HAP-1 (cell line): ENCODE measurements around the gene PRICKLE2.

Experiments used
- DNase-seq, 2 experiments: peaks; one replicate each; pipeline ENCODE4 v3.0.0-alpha.2; 2016 to 2020; ENCODE audit warnings: low spot score in 2 of 2
- H3K27me3 ChIP-seq: fragments of 250-450 bp; sonication (Bioruptor Pico); 2 replicates; pipeline ENCODE4 v1.5.1; 2020; ENCODE audit warnings: low read depth, mild to moderate bottlenecking, moderate library complexity
- H3K36me3 ChIP-seq: fragments of 250-450 bp; sonication (Bioruptor Pico); replicated peaks from 2 replicates; pipeline ENCODE4 v1.5.1; 2020; ENCODE audit warnings: mild to moderate bottlenecking
- H3K4me1 ChIP-seq: fragments of 250-450 bp; sonication (Bioruptor Pico); 2 replicates; pipeline ENCODE4 v1.5.1; 2020; ENCODE audit warnings: mild to moderate bottlenecking
- H3K4me3 ChIP-seq: fragments of 250-450 bp; sonication (Bioruptor Pico); 2 replicates; pipeline ENCODE4 v1.5.1; 2020; ENCODE audit warnings: mild to moderate bottlenecking, moderate library complexity
- H3K9me3 ChIP-seq: fragments of 250-450 bp; sonication (Bioruptor Pico); 2 replicates; pipeline ENCODE4 v1.5.1; 2020; ENCODE audit warnings: mild to moderate bottlenecking, moderate library complexity
- in situ Hi-C: fragments of 300-500 bp; cut with MboI; formaldehyde crosslinking; loops from 3 replicates; pipeline ENCODE4 v1.14.3; 2020; ENCODE audit warnings: low sequenced_read_pairs, inconsistent platforms, mixed read lengths

The PRICKLE2 gene

GRCh38 chr3:64086479-64087252, 138.6 kb downstream of the PRICKLE2 start:
- H3K4me1 ChIP-seq = peaks cover 6% of the 10 kb centered on the region; the same call in 1 of the 2 replicates
- no peaks in the 10 kb centered on the region for H3K9me3 ChIP-seq
- DNase-seq = peak; percentile 36 to 52
- H3K27me3 ChIP-seq = no peaks in the 10 kb centered on the region
- no peaks in the 10 kb centered on the region for H3K36me3 ChIP-seq
- H3K4me3 ChIP-seq = no peak overlapping the region
- in situ Hi-C loops = no loop called here

DNA sequence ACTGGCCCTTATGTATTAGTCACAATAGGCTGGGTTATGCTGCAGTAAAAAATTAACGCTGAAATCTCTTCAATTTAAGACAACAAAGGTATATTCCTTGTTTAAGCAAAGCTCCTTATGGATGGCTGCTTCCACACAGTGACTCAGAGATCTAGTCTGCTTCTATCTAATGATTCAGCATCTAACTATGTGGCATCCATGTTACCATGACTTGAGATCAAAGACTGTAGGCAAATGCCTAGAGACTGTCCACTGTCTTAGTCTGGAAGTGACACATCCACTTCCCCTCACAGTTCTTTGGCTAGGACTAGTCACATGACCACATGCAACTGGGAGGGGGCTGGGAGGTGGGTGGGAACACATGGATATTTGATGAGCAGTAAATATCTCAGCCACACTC, 140.6 kb downstream of the PRICKLE2 start:
- Histone ChIP-seq H3K9me3 (no peaks in the 10 kb centered on the region), H3K36me3 (no peaks in the 10 kb centered on the region), H3K4me1 (peaks cover 6% of the 10 kb centered on the region; the same call in 1 of the 2 replicates), H3K4me3 (no peak overlapping the region), H3K27me3 (no peaks in the 10 kb centered on the region)
- DNase-seq = no peak
- in situ Hi-C loops = no loop called here

DNA sequence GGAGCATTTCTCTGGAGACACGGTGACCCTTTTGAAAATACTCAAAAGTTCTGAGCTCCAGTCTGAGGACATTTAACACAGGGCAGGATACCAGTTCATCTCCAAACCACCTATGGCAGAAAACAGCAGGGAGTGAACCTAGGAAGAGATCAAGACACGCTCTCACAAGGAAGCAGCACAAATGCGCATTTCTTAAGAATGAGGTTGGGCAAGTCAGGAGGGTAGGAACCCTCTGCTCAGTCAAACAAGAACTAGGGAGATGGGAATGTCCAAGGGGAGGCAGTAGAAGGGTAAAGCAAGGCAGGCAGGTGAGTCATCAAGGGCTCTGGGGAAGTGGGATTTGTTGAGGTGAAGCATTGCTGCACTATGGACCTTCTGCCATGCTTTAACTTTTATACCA, 141.7 kb downstream of the PRICKLE2 start:
- no peaks in the 10 kb centered on the region for H3K9me3 ChIP-seq
- in situ Hi-C loops = no loop called here
- H3K4me1 ChIP-seq = peaks cover 6% of the 10 kb centered on the region; the same call in 1 of the 2 replicates
- no peaks in the 10 kb centered on the region for H3K27me3 ChIP-seq
- no peak overlapping the region for H3K4me3 ChIP-seq
- no peaks in the 10 kb centered on the region for H3K36me3 ChIP-seq
- no peak for DNase-seq

DNA sequence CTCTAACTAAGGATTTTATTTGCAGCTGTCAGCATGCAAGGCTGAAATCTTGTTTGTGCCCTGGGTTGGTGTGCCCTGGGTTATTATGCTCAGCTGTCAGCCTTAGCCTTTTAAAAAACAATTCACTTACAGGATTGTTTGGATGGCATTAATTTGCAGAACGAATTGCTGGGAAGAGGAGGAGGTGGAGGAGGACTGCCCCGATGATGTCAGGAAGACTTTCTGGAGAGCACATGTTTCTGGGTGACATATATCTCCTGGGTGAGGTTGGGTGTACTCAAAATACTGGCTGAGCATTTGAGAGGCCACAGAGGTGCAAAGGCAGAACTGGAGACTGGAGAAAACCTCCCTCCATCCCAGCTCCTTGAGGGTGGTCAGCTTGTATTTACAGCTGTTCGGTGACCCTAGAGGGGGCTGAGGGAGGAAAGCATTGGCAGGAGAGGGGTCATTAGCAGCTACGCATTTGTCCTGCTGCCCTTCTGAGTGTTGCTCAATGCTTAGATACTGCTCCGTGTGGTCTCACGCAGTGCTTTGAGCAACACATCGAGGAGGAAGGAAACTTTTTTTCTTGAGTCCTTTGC, 142.2 kb downstream of the PRICKLE2 start:
- no peaks in the 10 kb centered on the region for H3K9me3 ChIP-seq

DNA sequence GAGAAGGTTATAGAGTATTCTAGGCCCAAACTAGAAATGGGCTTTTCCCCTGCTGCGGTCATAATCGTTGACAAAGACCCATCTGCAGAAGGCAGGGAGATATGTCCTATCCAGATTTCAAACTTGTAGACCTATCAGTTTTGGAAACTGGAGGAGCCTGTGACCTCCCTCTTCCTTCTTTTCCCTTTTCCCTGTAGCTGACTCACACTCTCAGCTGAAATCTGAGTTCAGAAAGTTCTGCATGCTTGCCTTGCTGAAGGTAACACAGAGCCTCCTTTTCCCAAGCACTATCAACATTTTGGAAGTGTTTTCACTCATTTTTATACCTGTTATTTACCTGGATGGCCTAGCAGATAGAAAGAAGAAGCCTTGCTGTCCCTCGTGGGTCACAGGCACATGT, 142.9 kb downstream of the PRICKLE2 start:
- H3K36me3 ChIP-seq = no peaks in the 10 kb centered on the region
- no peak overlapping the region for H3K4me3 ChIP-seq
- H3K9me3 ChIP-seq = no peaks in the 10 kb centered on the region
- no peak for DNase-seq
- in situ Hi-C loops = no loop called here
- H3K27me3 ChIP-seq = no peaks in the 10 kb centered on the region
- H3K4me1 ChIP-seq = peaks cover 6% of the 10 kb centered on the region; the same call in 1 of the 2 replicates

More for the DNA sequence above, 142.2 kb downstream of the PRICKLE2 start:
- Histone ChIP-seq H3K36me3 (no peaks in the 10 kb centered on the region), H3K4me3 (no peak overlapping the region), H3K4me1 (peaks cover 6% of the 10 kb centered on the region; the same call in 1 of the 2 replicates), H3K27me3 (no peaks in the 10 kb centered on the region)
- no peak for DNase-seq
- in situ Hi-C loops = no loop called here

DNA sequence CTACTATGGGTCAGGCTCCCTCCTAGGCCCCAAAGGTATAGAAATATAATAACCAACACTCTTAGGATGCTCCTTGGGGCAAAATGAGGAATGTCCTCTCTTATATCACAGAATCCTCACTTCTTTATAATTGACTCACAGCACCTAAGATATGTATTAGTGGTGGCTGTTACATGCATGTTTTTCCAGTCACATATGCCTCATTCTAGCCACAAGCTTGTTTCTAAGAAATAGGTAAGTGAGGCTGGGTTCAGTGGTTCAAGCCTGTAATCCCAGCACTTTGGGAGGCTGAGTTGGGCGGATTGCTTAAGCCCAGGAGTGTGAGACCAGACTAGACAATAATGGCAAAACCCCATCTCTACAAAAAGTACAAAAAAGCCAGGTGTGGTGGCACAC, 144.0 kb downstream of the PRICKLE2 start:
- DNase-seq = no peak
- no peaks in the 10 kb centered on the region for H3K27me3 ChIP-seq
- H3K4me3 ChIP-seq = no peak overlapping the region
- no peaks in the 10 kb centered on the region for H3K36me3 ChIP-seq
- in situ Hi-C loops = no loop called here
- no peaks in the 10 kb centered on the region for H3K4me1 ChIP-seq
- H3K9me3 ChIP-seq = 0 out of 2 replicates have a peak, but pooled peaks cover 3% of the 10 kb centered on the region

DNA sequence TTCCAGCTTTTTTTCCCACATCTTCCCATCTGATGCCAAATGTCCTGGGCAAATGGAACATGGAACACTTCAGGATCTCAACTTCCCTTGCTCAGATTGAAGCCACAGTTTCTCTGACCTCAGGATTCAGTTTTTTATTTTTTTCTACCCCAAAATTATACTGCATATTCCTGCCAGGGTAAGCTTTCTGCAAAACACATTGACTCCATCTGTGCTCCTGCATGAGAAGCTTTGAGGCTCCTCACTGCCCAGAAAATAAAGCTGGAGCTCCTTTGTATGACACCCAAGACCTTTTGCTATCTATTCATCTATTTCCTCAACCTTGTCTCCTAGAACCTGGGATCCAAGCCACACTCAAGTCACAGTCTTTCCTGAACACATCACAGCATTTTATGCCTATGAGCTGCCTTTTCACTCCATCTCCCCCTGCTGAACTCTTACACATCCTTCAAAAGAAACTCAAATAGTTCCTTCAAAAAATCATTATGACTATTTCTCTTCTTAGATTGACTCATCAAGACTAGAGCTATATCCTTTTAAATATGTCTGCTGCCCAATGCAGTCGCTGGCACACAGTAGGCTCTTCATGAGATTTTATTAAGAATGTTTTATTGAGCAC, 144.5 kb downstream of the PRICKLE2 start:
- Histone ChIP-seq H3K9me3 (0 out of 2 replicates have a peak, but pooled peaks cover 3% of the 10 kb centered on the region), H3K27me3 (no peaks in the 10 kb centered on the region), H3K36me3 (no peaks in the 10 kb centered on the region), H3K4me3 (no peak overlapping the region), H3K4me1 (no peaks in the 10 kb centered on the region)
- in situ Hi-C loops = no loop called here
- no peak for DNase-seq

DNA sequence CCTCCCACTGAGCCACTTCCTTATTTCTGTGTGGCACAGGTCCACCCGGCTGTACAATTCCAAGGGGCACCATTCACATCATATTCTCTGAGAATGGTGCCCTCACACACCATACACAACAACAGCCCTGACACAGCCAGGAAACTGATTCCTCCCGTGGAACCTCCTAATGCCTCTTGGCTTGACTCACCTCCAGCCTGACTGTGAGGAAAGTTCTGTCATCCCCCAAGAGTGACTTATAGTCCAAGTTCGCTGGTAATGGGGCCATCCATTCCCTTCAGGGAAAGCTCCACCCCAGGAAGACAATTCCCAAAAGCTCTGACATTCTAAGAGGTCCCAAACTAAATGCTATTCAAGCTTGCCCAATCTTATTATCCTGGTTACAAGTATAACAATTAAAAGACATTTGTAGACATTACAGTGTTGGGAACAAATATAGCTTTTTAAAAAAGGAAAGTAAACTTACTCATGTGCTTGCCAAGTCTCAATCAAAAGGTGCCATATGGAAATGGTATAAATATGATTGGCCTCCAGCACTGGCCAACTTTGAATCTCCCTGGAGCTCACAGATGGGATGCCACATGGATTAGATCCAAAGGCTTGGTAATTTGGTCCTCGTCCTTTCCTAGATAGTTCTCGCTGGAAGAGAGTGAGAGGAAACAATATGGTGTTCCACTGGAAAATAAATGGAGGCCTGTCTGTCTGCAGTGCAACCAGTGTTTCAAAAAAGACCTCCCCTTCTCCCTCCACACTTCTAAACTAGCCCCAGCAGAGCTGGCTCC, 145.7 kb downstream of the PRICKLE2 start:
- H3K27me3 ChIP-seq = no peaks in the 10 kb centered on the region
- H3K36me3 ChIP-seq = no peaks in the 10 kb centered on the region
- DNase-seq = no peak
- no peaks in the 10 kb centered on the region for H3K4me1 ChIP-seq
- no peak overlapping the region for H3K4me3 ChIP-seq
- in situ Hi-C loops = no loop called here
- H3K9me3 ChIP-seq = 0 out of 2 replicates have a peak, but pooled peaks cover 3% of the 10 kb centered on the region

DNA sequence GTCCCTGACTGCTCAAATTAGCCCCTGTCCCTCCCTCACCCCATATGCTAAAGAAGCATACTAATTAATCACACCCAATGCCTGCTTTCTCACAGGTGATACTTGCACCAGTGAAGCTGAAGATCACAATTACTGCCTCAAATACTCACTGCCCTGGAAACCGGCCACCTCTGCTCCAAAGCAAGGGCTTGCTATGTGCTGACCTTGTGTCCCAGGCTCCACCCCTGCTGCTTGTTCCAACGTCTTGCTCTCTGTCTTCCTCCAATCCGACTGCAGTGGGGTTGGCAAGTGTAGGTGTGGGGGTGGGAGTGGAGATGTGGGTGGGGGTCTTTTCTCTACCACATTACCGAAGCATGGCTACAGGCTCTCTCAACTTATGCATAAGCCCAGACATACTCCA, 146.3 kb downstream of the PRICKLE2 start:
- no peaks in the 10 kb centered on the region for H3K4me1 ChIP-seq
- no peaks in the 10 kb centered on the region for H3K36me3 ChIP-seq
- H3K9me3 ChIP-seq = 0 out of 2 replicates have a peak, but pooled peaks cover 3% of the 10 kb centered on the region
- no peaks in the 10 kb centered on the region for H3K27me3 ChIP-seq
- in situ Hi-C loops = no loop called here
- no peak overlapping the region for H3K4me3 ChIP-seq
- no peak for DNase-seq

DNA sequence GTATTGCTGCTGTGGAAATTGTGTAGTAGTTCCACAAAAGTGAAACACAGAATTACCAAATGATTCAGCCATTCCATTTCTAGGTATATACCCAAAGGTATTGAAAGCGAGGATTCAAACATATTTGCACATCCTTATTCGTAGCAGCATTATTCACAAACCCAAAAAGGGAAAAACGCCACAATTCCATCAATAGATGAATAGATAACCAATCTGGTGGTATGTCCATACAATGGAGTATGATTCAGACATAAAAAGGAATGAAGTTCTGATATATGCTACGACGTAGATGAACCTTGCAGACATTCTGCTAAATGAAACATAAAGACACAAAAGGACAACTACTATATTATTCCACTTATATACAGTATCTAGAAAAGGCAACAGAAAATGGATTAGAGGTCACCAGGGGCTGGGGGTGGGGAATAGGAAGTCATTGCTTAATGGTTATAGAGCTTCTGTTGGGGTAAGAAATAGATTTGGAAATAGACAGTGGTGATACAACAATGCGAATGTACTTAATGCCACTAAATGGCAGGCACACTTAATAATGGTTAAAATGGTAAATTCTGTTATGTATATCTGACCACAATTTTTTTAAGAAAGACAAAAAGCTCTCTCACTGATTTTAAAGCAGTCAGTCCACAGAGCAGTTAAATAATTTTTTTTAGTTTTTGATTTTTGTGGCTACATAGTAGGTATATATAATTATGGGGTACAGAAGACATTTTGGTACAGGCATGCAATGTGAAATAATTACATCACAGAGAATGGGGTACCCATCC, 150.2 kb downstream of the PRICKLE2 start:
- 0 out of 2 replicates have a peak, but pooled peaks cover 3% of the 10 kb centered on the region for H3K9me3 ChIP-seq
- no peaks in the 10 kb centered on the region for H3K4me1 ChIP-seq
- H3K27me3 ChIP-seq = no peaks in the 10 kb centered on the region
- no peaks in the 10 kb centered on the region for H3K36me3 ChIP-seq
- in situ Hi-C loops = no loop called here
- no peak for DNase-seq
- H3K4me3 ChIP-seq = no peak overlapping the region

DNA sequence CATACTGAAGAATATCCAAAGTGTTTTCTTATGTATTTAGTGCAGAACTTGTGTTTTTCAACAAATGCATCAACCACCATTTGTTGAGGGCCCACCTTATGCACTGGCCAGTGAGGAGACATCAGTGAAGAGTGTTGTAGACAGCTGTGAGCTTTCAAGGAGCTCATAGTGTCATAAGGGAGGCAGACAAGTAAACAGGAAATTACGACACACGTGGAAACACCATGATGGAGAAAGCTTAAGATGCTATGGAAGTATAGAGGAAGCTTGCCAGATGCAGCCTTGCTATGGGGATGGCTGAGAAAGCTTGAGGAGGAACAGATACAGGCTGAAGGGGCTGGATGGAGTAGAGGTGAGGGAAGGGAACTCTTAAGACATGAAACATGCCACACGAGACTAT, 151.2 kb downstream of the PRICKLE2 start:
- Histone ChIP-seq H3K27me3 (no peaks in the 10 kb centered on the region; the same call in 1 of the 2 replicates), H3K9me3 (0 out of 2 replicates have a peak, but pooled peaks cover 3% of the 10 kb centered on the region), H3K36me3 (no peaks in the 10 kb centered on the region), H3K4me1 (no peaks in the 10 kb centered on the region), H3K4me3 (no peak overlapping the region)
- no peak for DNase-seq
- in situ Hi-C loops = no loop called here

GRCh38 chr3:64073158-64073761, 152.0 kb downstream of the PRICKLE2 start:
- in situ Hi-C loops = no loop called here
- H3K36me3 ChIP-seq = no peaks in the 10 kb centered on the region
- H3K4me1 ChIP-seq = no peaks in the 10 kb centered on the region
- peaks cover 3% of the 10 kb centered on the region for H3K27me3 ChIP-seq
- H3K9me3 ChIP-seq = 0 out of 2 replicates have a peak, but pooled peaks cover 3% of the 10 kb centered on the region
- no peak for DNase-seq
- H3K4me3 ChIP-seq = no peak overlapping the region
